Vagina (tissue), 2 donors: ENCODE results near the gene JPH3.

ENCODE experiments used
- POLR2A ChIP-seq, 2 donors: fragments of 450-650 bp; IDR thresholded peaks; one replicate each; pipeline ENCODE4 v1.6.1; 2017; ENCODE audit warnings: antibody characterized with exemption in 2 of 2, mild to moderate bottlenecking in 2 of 2, moderate library complexity in 2 of 2
- POLR2AphosphoS5 ChIP-seq, 2 donors: sonication (generic); formaldehyde crosslinking; IDR thresholded peaks; one replicate each; pipeline ENCODE4 v1.9.0; 2017; ENCODE audit warnings: antibody characterized with exemption in 2 of 2, mild to moderate bottlenecking in 2 of 2, low read depth in 1 of 2; ENCODE audit not compliant: insufficient read depth in 1 of 2
- TF ChIP-seq, protein P1 (sequence below), 3 experiments: fragments of 450-650 bp in 2 of 3; fragments of 200-600 bp in 1 of 3; sonication (generic) in 1 of 3; IDR thresholded peaks; one replicate each; pipeline ENCODE4 v1.5.1; 2017 to 2019; ENCODE audit warnings: antibody characterized with exemption in 3 of 3, mild to moderate bottlenecking in 2 of 3, moderate library complexity in 2 of 3

DNA sequence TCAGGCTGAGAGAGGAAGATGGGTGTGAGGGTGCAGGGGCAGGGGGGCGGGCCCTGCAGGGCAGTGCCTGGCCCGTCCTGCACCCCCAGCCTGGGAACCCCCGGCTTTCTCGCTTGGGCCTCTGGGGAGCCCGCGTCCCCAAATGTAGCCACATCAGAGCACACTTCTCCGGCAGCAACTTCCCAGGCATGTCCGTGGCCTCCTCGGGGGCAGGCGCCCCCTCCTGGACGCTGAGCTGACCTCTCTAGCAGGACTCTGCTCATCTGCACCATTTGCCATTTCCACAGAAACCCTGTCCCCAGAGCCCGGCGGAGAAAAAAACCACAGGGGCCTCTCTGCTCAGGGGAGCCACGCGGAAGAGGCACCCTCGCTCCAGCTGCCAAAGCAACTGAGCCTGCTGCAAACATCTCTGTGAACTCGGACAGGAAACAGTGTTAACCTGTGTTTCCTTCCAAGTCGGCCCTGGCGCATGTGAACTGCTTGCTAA, 100.1 kb downstream of the JPH3 start:
- TF ChIP-seq, protein P1, sequence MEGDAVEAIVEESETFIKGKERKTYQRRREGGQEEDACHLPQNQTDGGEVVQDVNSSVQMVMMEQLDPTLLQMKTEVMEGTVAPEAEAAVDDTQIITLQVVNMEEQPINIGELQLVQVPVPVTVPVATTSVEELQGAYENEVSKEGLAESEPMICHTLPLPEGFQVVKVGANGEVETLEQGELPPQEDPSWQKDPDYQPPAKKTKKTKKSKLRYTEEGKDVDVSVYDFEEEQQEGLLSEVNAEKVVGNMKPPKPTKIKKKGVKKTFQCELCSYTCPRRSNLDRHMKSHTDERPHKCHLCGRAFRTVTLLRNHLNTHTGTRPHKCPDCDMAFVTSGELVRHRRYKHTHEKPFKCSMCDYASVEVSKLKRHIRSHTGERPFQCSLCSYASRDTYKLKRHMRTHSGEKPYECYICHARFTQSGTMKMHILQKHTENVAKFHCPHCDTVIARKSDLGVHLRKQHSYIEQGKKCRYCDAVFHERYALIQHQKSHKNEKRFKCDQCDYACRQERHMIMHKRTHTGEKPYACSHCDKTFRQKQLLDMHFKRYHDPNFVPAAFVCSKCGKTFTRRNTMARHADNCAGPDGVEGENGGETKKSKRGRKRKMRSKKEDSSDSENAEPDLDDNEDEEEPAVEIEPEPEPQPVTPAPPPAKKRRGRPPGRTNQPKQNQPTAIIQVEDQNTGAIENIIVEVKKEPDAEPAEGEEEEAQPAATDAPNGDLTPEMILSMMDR (IDR thresholded peaks at IDR 0.05), result no peak
- no peak for TF ChIP-seq POLR2AphosphoS5 (IDR thresholded peaks at IDR 0.05; ENCODE audit: insufficient read depth in 1 of 2, low read depth in 1 of 2)
- TF ChIP-seq POLR2A (IDR thresholded peaks at IDR 0.05), result no peak
